C4-2B (cell line): ENCODE results near the gene KRT80.

Experiments
- ZFX ChIP-seq: fragments of 450-650 bp; IDR thresholded peaks from 2 replicates; pipeline ENCODE4 v1.6.1; 2017
- TF ChIP-seq, protein P1 (sequence below): fragments of 450-650 bp; conservative IDR thresholded peaks from 2 replicates; pipeline ENCODE4 v1.5.1; 2017; ENCODE audit warnings: mild to moderate bottlenecking

DNA sequence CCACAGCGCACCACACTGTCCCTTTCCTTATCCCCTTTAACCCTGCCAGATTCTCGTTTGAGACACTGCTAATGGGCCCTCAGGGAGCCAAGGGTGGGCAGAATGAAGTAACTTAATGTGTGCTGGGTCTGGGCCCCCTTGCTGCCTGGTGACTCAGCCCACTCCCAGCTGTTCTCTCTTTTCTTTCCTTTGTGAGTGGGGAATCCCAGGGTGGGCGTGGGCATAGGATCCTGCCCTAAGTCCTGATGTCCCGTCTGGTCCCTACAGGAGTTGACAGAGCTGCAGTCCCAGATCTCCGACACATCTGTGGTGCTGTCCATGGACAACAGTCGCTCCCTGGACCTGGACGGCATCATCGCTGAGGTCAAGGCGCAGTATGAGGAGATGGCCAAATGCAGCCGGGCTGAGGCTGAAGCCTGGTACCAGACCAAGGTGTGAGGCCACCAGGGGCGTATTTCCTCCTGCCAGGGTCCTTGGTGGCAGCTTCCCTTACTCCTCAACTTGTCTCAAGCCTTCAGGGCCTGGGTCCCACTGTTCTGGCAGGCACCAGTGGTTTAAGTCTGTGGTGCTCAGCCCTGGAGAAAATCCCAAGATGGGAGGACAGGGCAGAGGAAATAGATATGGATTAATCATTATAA, 49.5 kb upstream of the KRT80 start:
- TF ChIP-seq, protein P1, sequence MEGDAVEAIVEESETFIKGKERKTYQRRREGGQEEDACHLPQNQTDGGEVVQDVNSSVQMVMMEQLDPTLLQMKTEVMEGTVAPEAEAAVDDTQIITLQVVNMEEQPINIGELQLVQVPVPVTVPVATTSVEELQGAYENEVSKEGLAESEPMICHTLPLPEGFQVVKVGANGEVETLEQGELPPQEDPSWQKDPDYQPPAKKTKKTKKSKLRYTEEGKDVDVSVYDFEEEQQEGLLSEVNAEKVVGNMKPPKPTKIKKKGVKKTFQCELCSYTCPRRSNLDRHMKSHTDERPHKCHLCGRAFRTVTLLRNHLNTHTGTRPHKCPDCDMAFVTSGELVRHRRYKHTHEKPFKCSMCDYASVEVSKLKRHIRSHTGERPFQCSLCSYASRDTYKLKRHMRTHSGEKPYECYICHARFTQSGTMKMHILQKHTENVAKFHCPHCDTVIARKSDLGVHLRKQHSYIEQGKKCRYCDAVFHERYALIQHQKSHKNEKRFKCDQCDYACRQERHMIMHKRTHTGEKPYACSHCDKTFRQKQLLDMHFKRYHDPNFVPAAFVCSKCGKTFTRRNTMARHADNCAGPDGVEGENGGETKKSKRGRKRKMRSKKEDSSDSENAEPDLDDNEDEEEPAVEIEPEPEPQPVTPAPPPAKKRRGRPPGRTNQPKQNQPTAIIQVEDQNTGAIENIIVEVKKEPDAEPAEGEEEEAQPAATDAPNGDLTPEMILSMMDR: no peak
- TF ChIP-seq ZFX: no peak
